HepG2 (cell line): Measurements from ENCODE around the gene TBC1D5. TPM values are rescaled to one million over a fixed set of nuclear protein-coding genes. Genes with fewer than 3 reads are reported as not detected.

Experiments used
- ATAC-seq: fragments of 200-7000 bp; cut with Tn5 transposase; 3 replicates; pipeline ENCODE4 v1.9.1; 2020; ENCODE audit warnings: mild to moderate bottlenecking, moderate library complexity
- Bru-seq: library from RNA; stranded (reverse); fragments of 400-500 nt; gene quantifications from one replicate; lab custom pipeline; 2021; lab: Mats Ljungman, UMichigan
- BruChase-seq, 2 experiments: library from RNA; stranded (reverse); fragments of 400-500 nt; gene quantifications; one replicate each; lab custom pipeline; 2021; lab: Mats Ljungman, UMichigan
- BruUV-seq: library from RNA; stranded (reverse); fragments of 400-500 nt; replicated peaks from 2 replicates; lab custom pipeline; 2021; lab: Mats Ljungman, UMichigan
- CTCF ChIA-PET: fragments of 300-600 bp; formaldehyde crosslinking; extraction: SDS; loops from one replicate; lab custom pipeline; 2021; ENCODE audit warnings: low total read pairs, inconsistent platforms, low intra/inter-chr PET ratio; lab: Yijun Ruan, JAX
- POLR2A ChIA-PET: fragments of 350-600 bp; sonication (Branson Sonifier 250); formaldehyde crosslinking; loops from one replicate; lab custom pipeline; 2020; ENCODE audit warnings: antibody characterized with exemption, inconsistent platforms; lab: Yijun Ruan, JAX
- DNase-seq: peaks from one replicate; pipeline ENCODE4 v3.0.0-alpha.2; 2015; ENCODE audit warnings: low spot score
- FAIRE-seq: peaks from 3 replicates; lab custom pipeline; 2011; peaks lifted over from hg19 to GRCh38; lab: Jason Lieb, UNC
- H2AFZ ChIP-seq: one replicate; pipeline ENCODE4 v1.6.1; 2011; ENCODE audit warnings: low read length, inconsistent platforms
- H3K27ac ChIP-seq: fragments of 300-600 bp; 3 replicates; pipeline ENCODE4 v1.8.0; 2011; ENCODE audit warnings: mixed run types, mild to moderate bottlenecking, mixed read lengths, low read length, inconsistent platforms; ENCODE audit not compliant: insufficient read depth; ENCODE audit errors: extremely low read length
- H3K27me3 ChIP-seq, 2 experiments: fragments of 200-600 bp in 1 of 2; 2 replicates in 1 of 2; 3 replicates in 1 of 2; pipeline versions ENCODE4 v1.6.0 to v1.8.0; 2011; ENCODE audit warnings: low read length in 2 of 2, mild to moderate bottlenecking in 2 of 2, moderate library complexity in 2 of 2, inconsistent platforms in 1 of 2; ENCODE audit not compliant: insufficient read depth in 2 of 2, control insufficient read depth in 1 of 2
- H3K36me3 ChIP-seq, 2 experiments: fragments of 200-600 bp in 1 of 2; replicated peaks in 1 of 2; 2 replicates in 1 of 2; 3 replicates in 1 of 2; pipeline versions ENCODE4 v1.5.1 to v1.8.0; 2011; ENCODE audit warnings: low read length in 2 of 2, inconsistent platforms in 1 of 2; ENCODE audit not compliant: insufficient read depth in 2 of 2, control insufficient read depth in 1 of 2
- H3K4me1 ChIP-seq: 2 replicates; pipeline ENCODE4 v1.5.1; 2012; ENCODE audit warnings: low read length, inconsistent platforms; ENCODE audit not compliant: insufficient read depth
- H3K4me2 ChIP-seq: 2 replicates; pipeline ENCODE4 v1.6.0; 2011; ENCODE audit warnings: low read depth, low read length, inconsistent platforms
- H3K4me3 ChIP-seq, 3 experiments: fragments of 200-600 bp in 1 of 3; sonication (generic), shearing (Covaris generic) in 1 of 3; replicated peaks in 1 of 3; 2 replicates each; pipeline ENCODE4 v1.5.1; 2011 to 2016; ENCODE audit warnings: low read length in 3 of 3, inconsistent platforms in 2 of 3, low read depth in 2 of 3, mild to moderate bottlenecking in 2 of 3, control low read depth in 1 of 3, mixed read lengths in 1 of 3; ENCODE audit not compliant: insufficient read depth in 1 of 3
- H3K79me2 ChIP-seq: one replicate; pipeline ENCODE4 v1.6.1; 2011; ENCODE audit warnings: low read length, inconsistent platforms; ENCODE audit not compliant: insufficient read depth
- H3K9ac ChIP-seq: 2 replicates; pipeline ENCODE4 v1.6.0; 2011; ENCODE audit warnings: mild to moderate bottlenecking, low read depth, low read length, inconsistent platforms; ENCODE audit not compliant: insufficient read depth
- H3K9me3 ChIP-seq: 2 replicates; pipeline ENCODE4 v1.5.1; 2012; ENCODE audit warnings: mild to moderate bottlenecking, low read length
- H4K20me1 ChIP-seq: 2 replicates; pipeline ENCODE4 v1.6.0; 2011; ENCODE audit warnings: inconsistent platforms, mild to moderate bottlenecking, low read length, moderate library complexity; ENCODE audit not compliant: insufficient read depth
- ATF2 ChIP-seq: sonication (generic); formaldehyde crosslinking; IDR thresholded peaks from 2 replicates; pipeline ENCODE4 v1.4.0; 2020; ENCODE audit warnings: missing genetic modification reagents
- ATF7 ChIP-seq, 2 experiments: fragments of 450-650 bp in 1 of 2; sonication (generic) in 1 of 2; formaldehyde crosslinking in 1 of 2; IDR thresholded peaks; 2 replicates each; pipeline versions ENCODE4 v1.4.0 to v1.6.1; 2016 to 2020; ENCODE audit warnings: antibody characterized with exemption in 1 of 2, mild to moderate bottlenecking in 1 of 2, missing genetic modification reagents in 1 of 2
- ATF7-NPFF ChIP-seq: sonication (generic); formaldehyde crosslinking; IDR thresholded peaks from 2 replicates; pipeline ENCODE4 v1.8.1; 2023; ENCODE audit warnings: mild to moderate bottlenecking, low read depth, missing genetic modification reagents, moderate library complexity
- ETV6 ChIP-seq: sonication (generic); formaldehyde crosslinking; conservative IDR thresholded peaks from 2 replicates; pipeline ENCODE4 v1.4.0; 2020; ENCODE audit warnings: missing genetic modification reagents
- HIVEP1 ChIP-seq: sonication (generic); formaldehyde crosslinking; IDR thresholded peaks from 2 replicates; pipeline ENCODE4 v1.4.0; 2020; ENCODE audit warnings: mild to moderate bottlenecking, missing genetic modification reagents
- MLLT10 ChIP-seq: sonication (generic); formaldehyde crosslinking; IDR thresholded peaks from 2 replicates; pipeline ENCODE4 v1.4.0; 2020; ENCODE audit warnings: missing genetic modification reagents
- ONECUT2 ChIP-seq: sonication (generic); formaldehyde crosslinking; IDR thresholded peaks from 2 replicates; pipeline ENCODE4 v1.4.0; 2020; ENCODE audit warnings: missing genetic modification reagents
- SKI ChIP-seq: fragments of 450-650 bp; IDR thresholded peaks from one replicate; pipeline ENCODE4 v1.6.1; 2018; ENCODE audit warnings: mild to moderate bottlenecking; ENCODE audit not compliant: partially characterized antibody
- TMF1 ChIP-seq: sonication (generic); formaldehyde crosslinking; IDR thresholded peaks from 2 replicates; pipeline ENCODE4 v1.8.1; 2022; ENCODE audit warnings: low read depth, missing genetic modification reagents
- ZFAT ChIP-seq: sonication (generic); formaldehyde crosslinking; conservative IDR thresholded peaks from 2 replicates; pipeline ENCODE4 v1.8.1; 2023; ENCODE audit warnings: missing genetic modification reagents, inconsistent platforms
- ZNF329 ChIP-seq: sonication (generic); formaldehyde crosslinking; IDR thresholded peaks from 2 replicates; pipeline ENCODE4 v1.9.0; 2021; ENCODE audit warnings: low read depth, mild to moderate bottlenecking, missing genetic modification reagents
- ZNF484 ChIP-seq: sonication (generic); formaldehyde crosslinking; IDR thresholded peaks from 2 replicates; pipeline ENCODE4 v1.5.1; 2020; ENCODE audit warnings: mild to moderate bottlenecking, low read depth, missing genetic modification reagents, borderline replicate concordance
- ZNF574 ChIP-seq: sonication (generic); formaldehyde crosslinking; IDR thresholded peaks from 2 replicates; pipeline ENCODE4 v1.4.0; 2020; ENCODE audit warnings: missing genetic modification reagents
- WGBS: methylation state at CpG from one replicate; pipeline ENCODE4 v1.1.6; 2017; ENCODE audit warnings: low lambda C conversion rate; 5-methylcytosine and 5-hydroxymethylcytosine counted together
- in situ Hi-C: cut with HindIII; loops from 2 replicates; pipeline ENCODE4 v1.10.0; 2017; ENCODE audit warnings: low pct_unique_long_range_greater_than_20kb; ENCODE audit not compliant: extremely low pct_ligation_motif_present
- intact Hi-C: fragments of 100-400 bp; cut with micrococcal nuclease; formaldehyde crosslinking; loops from one replicate; pipeline ENCODE4 v1.10.0; 2022; ENCODE audit not compliant: unreplicated experiment
- long read RNA-seq, 2 experiments: library from RNA in 1 of 2; library from polyadenylated mRNA in 1 of 2; stranded (forward) in 1 of 2; unstranded in 1 of 2; transcript quantifications; one replicate each; pipeline ENCODE4 v2.0.0, GENCODE V29; 2019 to 2022
- polyA minus RNA-seq, 3 experiments: library from RNA; depleted of rRNA, polyadenylated mRNA; stranded (reverse); fragments of >200 nt; gene quantifications; 2 replicates each; pipeline ENCODE4 v1.2.3, GENCODE V29; 2011; ENCODE audit warnings: low replicate concordance in 1 of 3
- polyA plus RNA-seq, 8 experiments: library from polyadenylated mRNA; depleted of rRNA in 3 of 8; stranded (reverse) in 7 of 8; unstranded in 1 of 8; fragments of >200 nt; fragmentation: Illumina TruSeq in 4 of 8; extraction: Trizol in 4 of 8; gene quantifications; 2 replicates each; pipeline versions ENCODE4 v1.2.1 to v1.2.3, GENCODE V29; 2011 to 2016; ENCODE audit warnings: low read depth in 4 of 8, missing spikeins in 1 of 8, mixed read lengths in 1 of 8; ENCODE audit not compliant: insufficient read depth in 1 of 8
- total RNA-seq, 5 experiments: library from RNA; depleted of rRNA; stranded (reverse); fragments of >200 nt; fragmentation: Illumina TruSeq; extraction: Trizol; gene quantifications; 2 replicates each; pipeline ENCODE4 v1.2.3, GENCODE V29; 2016; ENCODE audit warnings: low read depth in 1 of 5

The TBC1D5 gene
- total RNA-seq (2016; rRNA removed; fragmentation: Illumina TruSeq; extraction: Trizol) = 33.3 and 50.5 TPM in 2 replicates
- 28.9 and 36.1 TPM in 2 replicates for total RNA-seq (2016; cell fraction: cytosol; rRNA removed; fragmentation: Illumina TruSeq; extraction: Trizol; ENCODE audit: low read depth)
- 34.4 and 49.1 TPM in 2 replicates for total RNA-seq (2016; cell fraction: insoluble cytoplasmic fraction; rRNA removed; fragmentation: Illumina TruSeq; extraction: Trizol)
- 27.1 and 27.6 TPM in 2 replicates for total RNA-seq (2016; cell fraction: membrane; rRNA removed; fragmentation: Illumina TruSeq; extraction: Trizol)
- total RNA-seq (2016; cell fraction: nucleus; rRNA removed; fragmentation: Illumina TruSeq; extraction: Trizol) = 56.8 and 57.7 TPM in 2 replicates
- polyA plus RNA-seq (2011; rRNA removed) = 15.4 and 19.2 TPM in 2 replicates
- polyA plus RNA-seq (2011; cell fraction: cytosol; rRNA removed) = 12.9 and 15.0 TPM in 2 replicates
- 10.9 and 12.9 TPM in 2 replicates for polyA plus RNA-seq (2011; cell fraction: nucleus; rRNA removed)
- polyA plus RNA-seq (2012) = 17.7 and 18.8 TPM in 2 replicates
- polyA plus RNA-seq (2016; cell fraction: cytosol; fragmentation: Illumina TruSeq; extraction: Trizol; ENCODE audit: low read depth) = 0.88 and 1.2 TPM in 2 replicates
- polyA plus RNA-seq (2016; cell fraction: insoluble cytoplasmic fraction; fragmentation: Illumina TruSeq; extraction: Trizol; ENCODE audit: low read depth) = 17.3 and 19.4 TPM in 2 replicates
- 4.4 and 4.8 TPM in 2 replicates for polyA plus RNA-seq (2016; cell fraction: membrane; fragmentation: Illumina TruSeq; extraction: Trizol; ENCODE audit: low read depth)
- 13.6 and 14.4 TPM in 2 replicates for polyA plus RNA-seq (2016; cell fraction: nucleus; fragmentation: Illumina TruSeq; extraction: Trizol; ENCODE audit: insufficient read depth, low read depth)
- polyA minus RNA-seq (2011; rRNA and poly(A)+ RNA removed; ENCODE audit: low replicate concordance) = 11.9 and 39.7 TPM in 2 replicates
- 27.3 and 30.9 TPM in 2 replicates for polyA minus RNA-seq (2011; cell fraction: cytosol; rRNA and poly(A)+ RNA removed)
- 86.3 and 98.5 TPM in 2 replicates for polyA minus RNA-seq (2011; cell fraction: nucleus; rRNA and poly(A)+ RNA removed)
- percentile 73 among the genes with signal in this experiment for Bru-seq, nascent RNA
- percentile 58 among the genes with signal in this experiment for BruChase-seq, experiment 1, labeled RNA remaining after a 6-hour chase
- percentile 67 among the genes with signal in this experiment for BruChase-seq, experiment 2, labeled RNA remaining after a 2-hour chase
- long read RNA-seq, experiment 1, partial matches to known transcripts = 4 of 10 reads
- long read RNA-seq, experiment 1, other reads (novel, unspliced or antisense) = 6 of 10 reads
- long read RNA-seq, experiment 2, partial matches to known transcripts = 0 of 39 reads
- long read RNA-seq, experiment 2, other reads (novel, unspliced or antisense) = 39 of 39 reads

GRCh38 chr3:17742102-17742879, at the start of gene TBC1D5:
Gene TBC1D5 (minus strand): TSS chr3:17742631. CDS start chr3:17508570, 234,061 bp downstream.
- no TSS peak for BruUV-seq
- peak within 1 kb of the TSS; percentile 93 for H3K9ac ChIP-seq
- in situ Hi-C loops = no loop called here
- peaks cover 38% of the 10 kb centered on the region for H3K79me2 ChIP-seq
- ATAC-seq = peak; percentile 88
- POLR2A ChIA-PET = interaction anchor here (0.7 to 1.7 kb wide), 13 partner anchors 10 to 1682 kb away, joined by 3 to 9 read pairs (median 4); partner anchors contain the start of genes DPH3 and OXNAD1
- H3K9me3 ChIP-seq = no peaks in the 10 kb centered on the region
- H3K36me3 ChIP-seq = no peaks in the 10 kb centered on the region
- H3K27me3 ChIP-seq = no peaks in the 10 kb centered on the region; a peak in 1 of 5 replicates
- under 1% methylated on average over 27 of the region's 86 CpGs for WGBS
- peaks cover 60% of the 10 kb centered on the region for H3K4me1 ChIP-seq
- FAIRE-seq = peak; percentile 67
- H3K4me3 ChIP-seq = peak within 1 kb of the TSS; percentile 79 to 88 (median 79)
- DNase-seq = peak; percentile 94
- H4K20me1 ChIP-seq = no peaks in the 10 kb centered on the region
- CTCF ChIA-PET = no interaction called here
- H3K27ac ChIP-seq = peak within 1 kb of the TSS; percentile 98
- intact Hi-C loops = loop anchor here (1.0 to 5.0 kb wide), 4 partner anchors 37 to 310 kb away; no protein-coding TSS in a partner anchor
- H3K4me2 ChIP-seq = peak within 1 kb of the TSS; percentile 92
- peak within 1 kb of the TSS; percentile 95 for H2AFZ ChIP-seq
- TF ChIP-seq ETV6 (CRISPR knock-in tag) (0 out of 2 replicates have a peak, but pooled peaks have one; percentile 36), TMF1 (CRISPR knock-in tag) (no peak), ATF7-NPFF (peak; percentile 75; the same call in 1 of the 2 replicates), SKI (peak; percentile 76), ONECUT2 (CRISPR knock-in tag) (no peak), ZFAT (CRISPR knock-in tag) (no peak), HIVEP1 (CRISPR knock-in tag) (peak; percentile 68), ZNF484 (CRISPR knock-in tag) (no peak), ATF2 (peak; percentile 5; the same call in 1 of the 2 replicates), ATF7 (IDR thresholded peaks at IDR 0.05) (no peak), ATF7 (CRISPR knock-in tag; IDR thresholded peaks at IDR 0.05) (no peak), ZNF329 (CRISPR knock-in tag) (peak; percentile 67), ZNF574 (CRISPR knock-in tag) (peak; percentile 63), MLLT10 (CRISPR knock-in tag) (no peak)
